ENCODE measurements around the gene SMIM13. TPM values are rescaled to one million over a fixed set of nuclear protein-coding genes. Genes with fewer than 3 reads are reported as not detected.

Gene SMIM13
- total RNA-seq, 1 experiment from 2014 or later, result 10.5 TPM

GRCh38 chr6:11160199-11160598, 66.6 kb downstream of the SMIM13 start:
- no peak for DNase-seq

GRCh38 chr6:11161031-11161956, 67.7 kb downstream of the SMIM13 start:
- no peaks in the 10 kb centered on the region for H3K27me3 Mint-ChIP-seq (ENCODE audit: unreplicated experiment)
- H3K4me1 Mint-ChIP-seq (ENCODE audit: low read depth, unreplicated experiment), result peaks cover 17% of the 10 kb centered on the region
- BruUV-seq (replicated peaks), result no TSS peak
- DNase-seq, result no peak
- H3K4me3 Mint-ChIP-seq (ENCODE audit: low read depth, unreplicated experiment), result no peak overlapping the region
- intact Hi-C loops (cut with micrococcal nuclease; ENCODE audit: unreplicated experiment), result no loop called here
- CTCF ChIA-PET, result interaction anchor here (1.1 kb wide), 1 partner anchor 56 kb away, joined by 3 read pairs; no protein-coding TSS in a partner anchor
- no peak for TF ChIP-seq CTCF (IDR thresholded peaks at IDR 0.05; ENCODE audit: unreplicated experiment)
- peak overlapping the region; percentile 6 for H3K27ac Mint-ChIP-seq (ENCODE audit: unreplicated experiment)
- no peaks in the 10 kb centered on the region for H3K9me3 Mint-ChIP-seq (ENCODE audit: low read depth, unreplicated experiment)
- H3K36me3 Mint-ChIP-seq (ENCODE audit: insufficient read depth, unreplicated experiment), result no peaks in the 10 kb centered on the region

More at GRCh38 chr6:11160199-11160598, 66.6 kb downstream of the SMIM13 start:
- no peak for TF ChIP-seq CTCF (IDR thresholded peaks at IDR 0.05; ENCODE audit: unreplicated experiment)
- H3K4me1 Mint-ChIP-seq (ENCODE audit: low read depth, unreplicated experiment), result peaks cover 17% of the 10 kb centered on the region
- no peak overlapping the region for H3K4me3 Mint-ChIP-seq (ENCODE audit: low read depth, unreplicated experiment)
- no peak overlapping the region for H3K27ac Mint-ChIP-seq (ENCODE audit: unreplicated experiment)
- no TSS peak for BruUV-seq (replicated peaks)
- no peaks in the 10 kb centered on the region for H3K27me3 Mint-ChIP-seq (ENCODE audit: unreplicated experiment)
- CTCF ChIA-PET, result no interaction called here
- no peaks in the 10 kb centered on the region for H3K36me3 Mint-ChIP-seq (ENCODE audit: insufficient read depth, unreplicated experiment)
- no peaks in the 10 kb centered on the region for H3K9me3 Mint-ChIP-seq (ENCODE audit: low read depth, unreplicated experiment)
- intact Hi-C loops (cut with micrococcal nuclease; ENCODE audit: unreplicated experiment), result no loop called here

- no peaks in the 10 kb centered on the region for H3K27me3 Mint-ChIP-seq (ENCODE audit: unreplicated experiment)
- no peak overlapping the region for H3K27ac Mint-ChIP-seq (ENCODE audit: unreplicated experiment)
- intact Hi-C loops (cut with micrococcal nuclease; ENCODE audit: unreplicated experiment), result no loop called here
- H3K4me3 Mint-ChIP-seq (ENCODE audit: low read depth, unreplicated experiment), result no peak overlapping the region
- H3K9me3 Mint-ChIP-seq (ENCODE audit: low read depth, unreplicated experiment), result no peaks in the 10 kb centered on the region
- no peak for DNase-seq
- no peak for TF ChIP-seq CTCF (IDR thresholded peaks at IDR 0.05; ENCODE audit: unreplicated experiment)
- no TSS peak for BruUV-seq (replicated peaks)
- peaks cover 17% of the 10 kb centered on the region for H3K4me1 Mint-ChIP-seq (ENCODE audit: low read depth, unreplicated experiment)
- H3K36me3 Mint-ChIP-seq (ENCODE audit: insufficient read depth, unreplicated experiment), result no peaks in the 10 kb centered on the region
- CTCF ChIA-PET, result no interaction called here
These were observed 68.6 kb downstream of the SMIM13 start for GRCh38 chr6:11162262-11162661.

GRCh38 chr6:11163932-11164331, 70.3 kb downstream of the SMIM13 start:
- Mint-ChIP-seq H3K27ac (ENCODE audit: unreplicated experiment) (no peak overlapping the region), H3K36me3 (ENCODE audit: insufficient read depth, unreplicated experiment) (no peaks in the 10 kb centered on the region), H3K9me3 (ENCODE audit: low read depth, unreplicated experiment) (no peaks in the 10 kb centered on the region), H3K4me3 (ENCODE audit: low read depth, unreplicated experiment) (no peak overlapping the region), H3K4me1 (ENCODE audit: low read depth, unreplicated experiment) (peaks cover 17% of the 10 kb centered on the region), H3K27me3 (ENCODE audit: unreplicated experiment) (no peaks in the 10 kb centered on the region)
- DNase-seq, result no peak
- CTCF ChIA-PET, result no interaction called here
- BruUV-seq (replicated peaks), result no TSS peak
- no peak for TF ChIP-seq CTCF (IDR thresholded peaks at IDR 0.05; ENCODE audit: unreplicated experiment)
- intact Hi-C loops (cut with micrococcal nuclease; ENCODE audit: unreplicated experiment), result no loop called here
